ENCODE measurements around the gene GPC5.
"Not testable (repeated sequence)": the region's sequence is repeated elsewhere in the genome, so short reads cannot be mapped to it uniquely, and the experiment has no call there.

Gene GPC5

GRCh38 chr13:92516878-92517277 lies 1118.5 kb downstream of the GPC5 start:
- not testable (repeated sequence) for DNase-seq

DNA sequence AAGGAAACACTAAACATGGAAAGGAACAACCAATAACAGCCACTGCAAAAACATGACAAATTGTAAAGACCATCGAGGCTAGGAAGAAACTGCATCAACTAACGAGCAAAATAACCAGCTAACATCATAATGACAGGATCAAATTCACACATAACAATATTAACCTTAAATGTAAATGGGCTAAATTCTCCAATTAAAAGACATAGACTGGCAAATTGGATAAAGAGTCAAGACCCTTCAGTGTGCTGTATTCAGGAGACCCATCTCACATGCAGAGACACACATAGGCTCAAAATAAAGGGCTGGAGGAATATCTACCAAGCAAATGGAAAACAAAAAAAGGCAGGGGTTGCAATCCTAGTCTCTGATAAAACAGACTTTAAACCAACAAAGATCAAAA lies 1120.2 kb downstream of the GPC5 start:
- DNase-seq, result not testable (repeated sequence)

DNA sequence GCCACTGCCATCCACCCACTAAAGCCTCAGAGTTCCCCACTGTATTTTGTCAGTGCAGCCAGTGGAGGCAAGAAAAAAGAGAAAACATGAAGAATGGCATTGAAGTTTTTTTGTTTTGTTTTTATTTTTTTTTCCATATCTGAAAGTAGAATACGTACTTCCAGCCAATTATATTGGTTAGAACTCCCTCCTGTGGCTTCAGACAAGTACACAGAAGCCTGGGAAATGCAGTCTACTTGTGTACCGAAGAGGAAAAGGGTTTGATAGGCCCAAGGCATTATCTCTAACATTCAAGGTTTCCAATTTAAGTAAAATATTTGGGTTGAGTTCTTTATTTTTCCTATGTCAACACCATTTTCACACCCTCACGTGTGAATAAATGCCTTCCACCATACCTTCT lies 1131.9 kb downstream of the GPC5 start:
- DNase-seq, result no peak

- DNase-seq, result no peak
These were observed 1137.0 kb downstream of the GPC5 start for GRCh38 chr13:92535222-92536006.

DNA sequence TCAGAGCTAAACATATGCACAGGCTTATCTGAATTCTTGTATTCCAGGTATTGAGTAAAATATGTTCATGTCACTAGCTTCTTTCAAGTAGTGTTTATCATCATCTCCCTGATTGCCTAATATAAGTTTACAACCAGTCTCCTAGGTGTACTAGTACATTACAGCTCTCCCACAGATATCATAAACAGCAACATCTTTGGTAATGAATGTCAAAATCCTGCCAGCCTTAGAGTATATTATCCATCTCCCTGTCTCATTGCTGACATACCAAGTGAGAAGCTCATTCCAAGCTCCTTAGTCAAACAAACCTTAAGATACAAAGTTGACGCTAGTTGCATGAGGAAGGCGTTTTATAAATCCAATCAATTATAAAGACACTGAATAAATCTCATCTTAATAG lies 1139.0 kb downstream of the GPC5 start:
- DNase-seq, result no peak

- no peak for DNase-seq
These were observed 1139.7 kb downstream of the GPC5 start for GRCh38 chr13:92538164-92538563.

- DNase-seq, result not testable (repeated sequence)
These were observed 1140.7 kb downstream of the GPC5 start for GRCh38 chr13:92539148-92539547.

DNA sequence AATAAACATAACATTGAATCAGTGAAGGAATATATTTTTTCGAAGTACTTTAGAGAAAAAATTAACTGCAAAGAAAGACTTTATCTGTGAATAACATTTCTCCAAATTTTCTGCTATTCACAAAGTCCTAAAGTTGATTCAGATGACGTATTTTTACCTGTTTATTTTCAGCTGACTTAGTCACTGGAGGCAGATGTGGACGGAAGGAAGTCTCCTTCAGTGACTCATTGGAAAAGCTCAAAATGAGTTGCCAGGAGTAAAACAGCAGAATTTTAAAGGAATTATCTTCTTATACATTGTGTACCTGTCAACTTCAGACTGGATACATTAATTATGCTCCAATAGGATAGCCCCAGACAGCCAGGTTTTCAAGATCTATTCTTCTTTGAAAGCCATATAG lies 1148.8 kb downstream of the GPC5 start:
- no peak for DNase-seq

DNA sequence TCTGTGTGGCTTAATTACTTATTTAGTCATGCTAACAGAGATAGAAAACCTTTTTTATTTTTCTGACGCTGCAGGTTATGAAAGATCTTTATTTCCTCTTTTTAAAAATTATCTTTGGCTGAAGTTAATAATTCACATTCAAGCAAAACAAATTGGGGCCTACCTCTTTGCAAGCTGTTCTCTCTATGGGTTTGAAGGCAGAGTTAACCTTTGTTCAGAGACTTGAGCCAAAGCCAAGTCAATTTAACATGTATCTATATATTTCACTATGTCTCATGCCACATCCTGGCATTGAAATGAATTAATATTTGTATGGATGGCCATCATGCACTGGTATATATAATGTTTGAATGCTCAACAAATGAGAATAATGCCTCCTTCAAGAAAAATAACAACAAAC lies 1150.9 kb downstream of the GPC5 start:
- no peak for DNase-seq

DNA sequence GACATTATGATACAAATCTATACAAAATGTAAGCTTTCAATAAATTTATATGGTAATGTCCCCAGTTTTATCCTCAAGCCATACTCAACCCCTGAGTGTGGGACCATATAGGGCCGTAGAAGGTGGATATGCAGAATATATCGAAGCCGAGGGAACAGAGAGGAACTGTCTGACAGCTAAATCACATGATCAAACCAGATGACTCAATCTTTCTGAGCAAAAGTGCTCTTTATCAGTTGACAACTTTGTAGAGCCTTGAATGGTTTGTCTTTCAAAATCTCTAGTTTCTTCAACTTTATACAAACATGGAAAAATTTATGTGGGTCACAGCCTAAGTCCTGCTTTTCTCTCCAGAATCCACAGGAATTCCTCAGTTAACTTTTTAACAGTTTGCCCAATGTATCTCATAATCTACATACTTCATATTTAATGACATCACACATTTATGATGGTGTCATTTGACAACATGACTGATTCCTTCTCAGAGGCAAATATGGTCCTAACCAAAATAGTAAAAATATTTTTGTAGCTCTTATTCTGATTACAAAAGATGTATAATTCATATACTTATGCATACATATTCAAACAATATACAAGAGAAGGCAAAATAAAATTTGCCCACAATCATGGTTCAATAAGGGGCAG lies 1155.2 kb downstream of the GPC5 start:
- no peak for DNase-seq

- DNase-seq, result no peak
These were observed 1162.5 kb downstream of the GPC5 start for GRCh38 chr13:92560883-92561282.

- DNase-seq, result no peak
These were observed 1166.5 kb downstream of the GPC5 start for GRCh38 chr13:92564942-92565341.

DNA sequence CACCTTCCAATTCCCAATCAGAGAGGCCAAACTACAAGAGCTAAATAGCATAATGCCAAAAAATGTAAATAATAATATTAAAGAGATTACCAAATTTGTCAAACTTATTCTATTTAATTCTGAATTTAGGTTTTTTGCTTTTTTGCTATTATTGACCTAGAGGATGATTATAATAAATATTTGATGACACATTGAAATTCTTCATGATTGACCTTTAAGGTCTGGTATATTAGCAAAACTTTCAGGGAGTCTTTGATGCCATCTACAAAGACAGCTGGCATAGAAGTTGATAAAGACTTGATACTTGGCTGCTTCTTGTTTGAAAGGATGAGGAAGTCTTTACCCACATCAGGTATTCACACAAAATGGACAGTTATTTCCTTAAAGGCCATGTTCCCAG lies 1168.3 kb downstream of the GPC5 start:
- DNase-seq, result no peak

DNA sequence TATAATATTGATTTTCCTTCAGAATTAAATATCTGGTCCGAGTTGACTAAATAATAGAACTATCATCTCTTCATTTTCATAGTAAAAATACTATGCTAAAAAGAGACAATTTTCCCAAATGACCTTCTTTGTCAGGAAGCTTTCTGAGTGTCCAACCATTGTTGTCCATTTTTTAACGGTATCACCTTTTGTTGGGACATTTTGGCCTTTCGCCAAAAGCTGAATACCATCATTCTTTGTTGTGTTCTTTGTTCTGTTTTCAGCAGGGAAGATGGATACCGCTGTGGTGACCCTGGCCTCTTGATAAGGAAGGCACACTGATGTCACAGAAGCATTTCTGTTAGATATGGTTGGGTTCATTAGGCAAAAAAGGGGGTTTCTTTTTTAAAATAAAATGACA lies 1173.8 kb downstream of the GPC5 start:
- no peak for DNase-seq

GRCh38 chr13:92573467-92574057 lies 1175.1 kb downstream of the GPC5 start:
- no peak for DNase-seq

GRCh38 chr13:92574499-92574898 lies 1176.1 kb downstream of the GPC5 start:
- no peak for DNase-seq

DNA sequence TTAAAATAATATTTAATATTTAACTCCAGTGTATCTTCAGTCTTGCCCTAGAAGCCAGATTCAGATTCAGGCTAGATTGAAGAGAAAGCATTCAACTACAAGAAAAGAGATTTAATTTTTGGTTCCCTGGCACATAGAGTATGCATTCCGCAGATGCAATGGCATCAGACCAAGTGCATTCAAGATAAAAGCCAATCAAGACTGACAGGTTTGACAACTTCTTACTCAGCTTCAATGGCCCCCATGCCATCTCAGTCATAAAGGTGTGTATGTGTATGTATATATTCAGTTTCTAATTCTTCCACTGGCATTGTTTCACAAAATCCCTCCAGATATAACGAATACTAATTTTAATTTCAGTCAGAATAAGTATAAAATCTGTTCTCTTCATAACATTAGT lies 1177.4 kb downstream of the GPC5 start:
- no peak for DNase-seq

DNA sequence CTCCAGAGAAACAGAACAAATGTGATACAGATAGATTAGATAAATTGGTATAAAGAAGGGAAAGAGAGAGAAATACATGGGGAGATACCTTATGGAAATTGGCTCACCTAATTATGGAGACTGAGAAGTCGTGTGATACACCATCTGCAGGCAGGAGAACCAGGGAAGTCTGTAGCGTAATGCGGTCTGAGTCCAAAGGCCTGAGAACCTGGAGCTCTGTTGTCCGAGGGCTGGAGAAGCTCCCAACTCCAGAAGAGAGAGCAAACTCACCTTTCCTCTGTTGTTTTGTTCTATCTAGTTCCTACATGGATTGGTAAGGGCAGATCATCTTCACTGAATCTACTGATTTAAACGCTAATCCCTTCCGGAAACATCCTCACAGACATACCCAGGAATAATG lies 1179.9 kb downstream of the GPC5 start:
- DNase-seq, result no peak

DNA sequence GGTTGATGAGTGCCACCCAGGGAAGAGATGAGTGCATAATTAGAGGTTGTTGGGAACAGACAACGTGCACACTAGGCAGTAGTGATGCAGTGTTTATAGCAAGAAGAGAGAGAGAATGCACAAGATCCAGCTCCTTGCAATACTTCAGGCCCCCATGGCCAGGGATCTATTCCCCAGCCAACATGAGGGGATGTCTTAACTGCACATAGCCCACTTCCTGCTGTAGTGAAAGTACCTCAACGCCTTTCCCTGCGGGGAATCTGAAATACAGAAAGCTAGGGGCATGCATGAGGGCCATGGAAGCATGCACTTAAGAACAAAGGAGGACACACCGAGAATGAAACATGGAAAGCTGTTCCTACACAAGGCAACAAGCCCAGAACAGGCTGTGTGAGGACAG lies 1191.5 kb downstream of the GPC5 start:
- DNase-seq, result no peak

DNA sequence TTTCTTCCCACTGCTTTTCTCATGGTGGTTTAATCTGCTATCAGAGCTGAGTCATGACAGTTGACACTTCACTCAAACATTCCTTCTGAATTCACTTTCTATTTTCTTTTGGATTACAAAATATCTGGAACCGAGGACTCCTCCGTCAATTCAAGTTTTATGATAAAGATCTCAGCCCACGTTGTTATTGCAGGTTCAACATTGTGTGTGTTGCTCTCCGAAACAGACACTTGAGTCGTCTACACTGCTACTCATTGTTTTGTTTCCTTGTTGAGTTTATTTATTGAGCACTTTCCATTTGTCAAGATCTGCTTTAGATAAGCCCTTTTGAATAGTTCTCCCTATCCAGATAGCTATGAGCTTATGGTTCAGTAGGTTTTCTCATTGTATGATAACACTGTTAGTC lies 1192.1 kb downstream of the GPC5 start:
- no peak for DNase-seq

DNA sequence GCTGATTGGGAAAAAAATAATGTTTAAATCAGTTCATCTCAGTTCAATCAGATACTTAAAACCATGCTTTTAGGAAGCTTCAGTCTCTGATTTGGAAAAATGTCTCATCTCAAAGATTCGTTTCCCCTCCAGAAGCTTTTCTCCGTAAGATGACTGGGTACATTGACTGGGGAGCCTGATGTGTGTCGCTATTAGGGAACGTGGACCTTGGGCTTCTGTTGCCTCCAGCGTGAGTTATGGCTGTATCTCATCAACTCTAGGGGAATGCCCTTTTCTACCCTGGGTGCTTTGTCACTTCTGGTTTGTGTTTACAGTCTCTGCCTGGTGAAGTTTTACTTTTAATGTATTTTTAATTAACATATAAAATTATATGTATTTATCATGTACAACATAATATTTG lies 1192.7 kb downstream of the GPC5 start:
- no peak for DNase-seq

- DNase-seq, result no peak
These were observed 1194.3 kb downstream of the GPC5 start for GRCh38 chr13:92592757-92593156.

DNA sequence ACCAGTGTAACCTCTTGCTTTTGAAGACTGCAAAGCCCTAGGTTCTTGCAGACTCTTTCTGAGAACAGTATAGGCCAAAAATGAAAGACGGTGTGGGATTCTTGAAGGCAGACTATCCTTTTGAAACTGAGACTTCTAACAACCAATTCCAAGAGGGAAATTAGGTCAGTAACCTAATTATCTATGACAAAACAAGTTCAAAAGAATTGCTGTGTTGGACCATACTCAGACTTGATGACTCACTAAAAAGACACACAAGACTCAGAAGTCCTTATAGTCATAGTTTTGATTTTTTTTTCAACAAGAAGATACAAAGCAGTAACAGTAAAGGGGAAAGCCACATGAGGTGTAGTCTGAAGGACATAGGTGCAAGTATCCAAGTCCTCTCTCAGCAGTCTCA lies 1204.1 kb downstream of the GPC5 start:
- DNase-seq, result no peak

DNA sequence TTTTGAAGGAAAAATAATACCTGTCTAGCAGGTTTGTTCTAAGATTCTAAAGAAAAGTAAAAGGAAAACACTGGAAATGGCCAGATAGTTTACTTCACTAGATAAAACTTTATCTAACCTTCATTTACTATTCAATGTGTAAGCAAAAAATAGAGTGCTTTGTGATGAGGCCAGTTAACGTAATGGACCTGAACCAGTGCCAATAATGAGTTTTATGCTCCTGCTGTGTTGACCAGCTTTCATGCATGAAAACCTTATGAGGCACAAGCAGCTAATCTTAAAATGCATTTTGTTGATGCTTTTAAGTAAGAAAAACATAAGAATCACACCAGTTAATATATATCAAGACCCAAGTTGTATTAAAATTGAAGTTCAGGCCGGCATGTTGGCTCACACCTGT lies 1211.0 kb downstream of the GPC5 start:
- DNase-seq, result no peak

All from NCI-H524 treated with DMSO at 0.1 percent for 48 hours (cell line).